Measurements from ENCODE around the gene RGCC.
"Not testable (repeated sequence)": the region's sequence is repeated elsewhere in the genome, so short reads cannot be mapped to it uniquely, and the experiment has no call there.

Gene RGCC

DNA sequence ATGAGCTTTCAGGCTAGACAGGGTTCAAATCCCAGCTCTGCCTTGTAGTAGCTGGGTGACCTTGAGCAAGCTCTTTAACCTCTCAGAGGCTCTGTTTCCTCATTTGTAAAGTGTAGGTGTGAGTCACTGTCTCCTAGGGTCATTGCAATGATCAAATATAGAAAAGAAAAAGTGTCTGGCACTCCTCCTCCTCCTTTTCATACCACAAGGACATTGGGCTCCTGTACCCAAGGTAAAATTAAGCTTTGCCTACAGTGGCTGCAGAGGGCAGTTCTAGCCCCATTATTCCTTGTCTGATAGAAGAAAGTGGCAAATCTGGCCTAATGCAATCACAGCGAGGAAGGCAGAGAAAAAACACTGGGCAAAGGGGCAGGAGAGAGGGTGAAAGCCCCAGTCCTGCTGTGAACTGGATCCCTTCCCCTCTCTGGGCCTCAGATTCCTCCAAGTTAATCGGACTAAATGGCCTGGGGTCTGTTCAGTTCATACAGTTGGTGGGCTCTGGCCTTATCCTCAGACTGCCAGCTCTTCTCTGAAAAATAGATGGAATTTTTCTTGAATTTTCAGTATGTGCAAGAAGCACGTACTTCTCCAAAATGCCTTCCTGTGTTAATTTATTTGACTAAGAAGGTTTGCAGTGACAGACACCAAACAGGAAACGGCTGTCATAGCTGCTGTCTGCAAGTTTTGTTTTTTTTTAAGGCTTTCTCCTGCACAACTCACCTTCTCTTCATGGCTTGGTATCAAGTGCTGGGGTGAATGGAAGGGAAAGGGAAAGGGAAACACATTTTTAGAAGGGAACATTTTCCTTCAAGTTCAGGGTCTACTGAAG lies 35.3 kb downstream of the RGCC start:
- no peak for DNase-seq

DNA sequence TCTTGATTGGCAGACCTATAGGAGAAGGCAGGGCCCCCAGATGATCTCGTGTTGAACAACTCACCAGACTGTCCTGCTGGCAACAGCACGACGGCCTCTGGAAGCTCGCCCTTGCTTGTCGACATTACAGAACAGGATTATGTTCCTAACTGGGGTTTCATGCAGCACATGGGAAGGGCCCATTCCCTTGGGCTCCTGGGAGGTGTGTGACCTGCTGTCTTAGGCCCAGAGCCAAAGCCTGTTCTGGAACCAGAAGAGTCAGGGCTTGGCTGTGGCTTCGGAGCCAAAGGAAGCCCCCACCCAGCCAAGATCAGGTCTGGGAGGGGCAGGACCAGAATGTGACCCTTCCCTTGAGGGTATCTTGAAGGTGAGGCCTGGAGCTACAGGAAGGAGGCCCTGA lies 36.9 kb downstream of the RGCC start:
- DNase-seq, result no peak

DNA sequence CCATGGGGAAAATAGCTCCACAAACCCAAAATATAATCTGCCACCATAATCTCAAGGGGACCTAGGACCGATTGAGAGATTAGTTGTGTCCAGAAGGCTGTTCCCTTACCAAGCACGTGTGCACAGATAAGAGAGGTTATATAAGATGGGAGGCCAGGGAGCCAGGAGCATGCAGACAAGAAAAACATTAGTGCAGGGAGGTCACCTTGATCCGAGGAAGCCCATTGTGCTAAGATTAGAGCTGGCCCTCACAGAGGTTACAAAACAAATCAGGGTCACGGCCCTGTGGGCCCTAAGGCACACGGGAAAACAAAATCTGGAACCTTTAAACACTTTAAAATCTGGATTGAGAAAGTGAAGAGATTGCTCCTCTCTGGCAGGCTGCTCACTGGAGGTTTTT lies 37.7 kb downstream of the RGCC start:
- DNase-seq, result no peak

DNA sequence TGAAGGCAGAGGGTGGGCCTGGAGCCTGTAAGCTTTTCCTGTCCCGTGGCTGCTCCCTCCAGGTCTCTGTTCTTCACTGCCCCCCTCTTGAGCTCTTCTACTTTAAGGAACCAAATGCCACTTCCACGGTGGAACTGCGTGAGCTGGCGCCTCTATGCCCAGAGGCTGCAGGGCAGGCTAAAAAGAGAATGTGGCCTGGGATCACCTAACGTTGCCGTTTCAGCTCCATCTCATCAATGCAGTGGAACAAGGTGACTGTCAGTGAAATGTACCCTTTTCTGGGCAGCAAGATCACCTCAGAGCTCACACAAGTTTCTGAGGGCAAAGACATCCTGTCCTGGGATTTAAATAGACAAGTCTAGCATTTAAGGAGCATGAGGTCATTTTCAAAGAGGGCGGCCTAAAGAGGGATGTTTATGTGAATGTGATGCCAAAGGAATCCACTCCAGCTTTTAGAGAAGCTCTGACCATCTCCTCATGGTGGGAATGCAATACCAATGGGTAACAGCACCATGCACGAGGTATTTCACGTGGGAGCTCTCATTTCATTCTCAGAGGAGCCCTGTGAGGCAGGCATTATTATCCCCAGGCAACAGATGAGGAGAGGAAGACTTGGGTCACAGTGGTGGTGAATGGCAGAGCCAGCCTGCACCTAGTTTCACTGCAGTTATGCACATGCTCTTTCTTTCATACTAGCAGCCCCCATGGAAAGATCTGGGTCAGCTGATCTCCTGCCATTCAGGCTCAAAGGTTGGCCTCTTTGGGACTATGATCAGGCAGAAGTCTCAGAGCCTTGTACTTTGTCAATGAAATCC lies 39.3 kb downstream of the RGCC start:
- no peak for DNase-seq

DNA sequence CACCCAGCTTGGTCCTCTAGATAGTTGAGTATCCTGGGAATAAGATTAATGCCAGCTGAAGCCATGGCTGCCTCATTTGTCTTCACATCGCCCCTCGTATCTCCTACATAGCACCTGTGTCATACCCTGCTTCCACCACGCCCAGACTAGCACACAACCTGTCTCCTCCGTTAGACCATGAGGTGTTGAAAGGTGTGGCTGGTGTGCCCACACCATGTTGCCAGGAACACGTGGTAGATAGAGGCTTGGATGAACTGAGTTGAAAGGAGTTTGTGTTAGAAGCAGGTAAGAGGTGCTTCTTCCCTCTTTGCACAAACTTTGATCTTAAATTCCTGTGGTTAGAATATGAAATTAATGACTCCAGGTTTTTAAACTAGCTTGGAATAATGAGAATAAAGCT lies 40.1 kb downstream of the RGCC start:
- DNase-seq, result no peak

DNA sequence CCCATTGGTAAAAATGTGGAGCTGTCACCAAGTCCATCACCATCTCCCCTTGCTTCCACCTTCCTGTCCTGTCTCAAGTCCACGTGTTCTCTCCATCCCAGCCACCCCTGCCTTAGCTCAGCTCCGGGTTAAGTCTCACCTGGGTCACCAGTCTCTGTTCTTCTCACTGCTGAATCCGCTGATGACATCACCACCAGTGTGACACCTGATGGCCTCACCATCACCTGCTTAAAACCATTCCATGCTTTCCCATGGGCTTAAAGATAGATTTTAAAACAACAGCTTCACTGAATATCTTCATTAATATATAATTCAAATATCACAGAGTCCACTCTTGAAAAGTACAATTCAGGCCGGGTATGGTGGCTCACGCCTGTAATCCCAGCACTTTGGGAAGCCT lies 42.1 kb downstream of the RGCC start:
- DNase-seq, result no peak

DNA sequence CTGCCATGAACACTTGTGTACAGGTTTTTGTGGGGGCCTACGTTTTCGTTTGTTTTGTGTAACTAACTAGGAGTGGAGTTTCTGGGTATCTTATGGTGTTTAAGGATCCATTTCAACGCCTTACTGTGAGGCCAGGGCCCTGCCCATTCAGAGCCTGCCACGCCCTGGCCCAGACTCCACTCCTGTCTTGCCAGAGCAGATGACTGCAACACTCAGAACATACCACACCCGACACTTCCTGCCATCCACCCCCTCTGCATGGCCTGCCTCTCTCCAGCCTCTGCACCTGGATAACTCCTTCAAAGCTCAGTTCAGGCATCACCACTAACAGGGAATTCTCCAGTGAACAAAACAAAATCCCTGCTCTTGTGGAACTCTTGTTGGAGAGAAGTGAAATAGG lies 43.2 kb downstream of the RGCC start:
- no peak for DNase-seq

DNA sequence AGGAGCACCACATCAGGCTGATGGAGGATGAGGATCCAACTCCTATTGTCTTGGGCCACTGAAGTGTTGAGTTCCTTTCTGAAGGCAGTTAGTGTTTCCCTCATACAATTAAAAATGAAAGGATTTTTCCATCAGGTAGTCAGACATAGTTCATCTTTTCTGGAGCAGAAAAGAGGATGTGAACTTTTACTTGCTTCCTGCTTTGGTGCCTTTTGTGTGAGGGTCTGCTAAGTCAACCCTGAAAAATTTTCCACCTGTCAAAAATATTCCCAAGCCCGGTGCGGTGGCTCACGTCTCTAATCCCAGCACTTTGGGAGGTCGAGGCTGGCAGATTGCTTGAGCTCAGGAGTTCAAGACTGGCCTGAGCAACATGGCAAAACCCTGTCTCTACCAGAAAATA lies 43.9 kb downstream of the RGCC start:
- no peak for DNase-seq

DNA sequence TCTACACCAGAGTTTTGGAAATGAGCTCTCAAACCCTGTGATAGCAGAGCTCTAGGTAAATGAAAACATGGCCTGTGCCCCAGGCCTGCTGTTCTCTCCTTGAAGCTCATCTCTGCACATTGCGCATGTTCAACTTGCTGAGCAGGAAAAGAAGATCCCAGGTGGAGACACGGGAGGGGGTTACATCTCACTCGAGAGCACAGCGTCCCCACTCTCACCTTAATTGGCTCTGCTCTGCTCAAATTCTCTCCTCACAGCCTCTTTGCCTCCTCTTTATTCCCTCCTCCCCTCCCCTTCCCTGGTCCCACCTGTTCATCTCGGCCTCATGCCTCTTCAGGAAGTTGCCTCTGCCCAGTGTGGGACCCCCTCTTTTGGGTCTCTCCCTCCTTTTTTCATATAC lies 44.7 kb downstream of the RGCC start:
- DNase-seq, result no peak

DNA sequence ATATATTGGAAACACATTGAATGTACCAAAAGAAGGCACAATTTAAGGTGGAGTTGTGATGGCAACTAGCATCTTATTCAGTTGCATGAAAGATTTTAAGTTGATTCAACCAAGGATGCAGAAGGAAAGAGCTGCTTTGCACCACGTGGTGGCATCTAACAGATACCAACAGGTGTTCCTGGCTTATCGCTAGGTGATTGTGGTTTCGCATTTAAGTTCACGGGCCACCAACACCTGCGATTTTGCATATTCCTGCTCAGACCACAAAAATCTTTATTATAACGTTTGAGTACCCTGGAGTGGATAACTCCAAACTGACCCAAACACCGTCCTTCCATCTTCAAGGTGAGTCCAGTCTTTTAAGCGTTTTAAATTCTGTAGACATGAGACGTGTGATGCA lies 45.3 kb downstream of the RGCC start:
- no peak for DNase-seq

DNA sequence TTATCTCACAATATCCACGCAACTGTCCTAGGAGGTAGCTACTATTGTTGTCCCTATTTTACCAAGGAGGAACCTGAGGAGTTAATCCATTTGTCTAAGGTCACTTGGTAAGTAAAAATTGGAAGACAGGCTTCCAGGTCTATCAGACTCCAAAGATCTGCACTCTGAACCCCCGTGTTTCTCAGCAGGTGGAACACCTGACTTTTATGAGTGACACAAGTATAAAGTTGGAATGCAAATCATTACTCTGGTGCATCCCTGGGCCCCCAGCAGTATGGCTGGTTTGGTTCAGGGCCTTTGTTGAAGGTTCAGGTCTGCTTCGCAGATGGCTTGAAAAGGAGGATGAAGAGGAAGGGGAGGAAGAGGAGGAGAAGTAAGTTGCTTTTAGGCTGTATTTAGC lies 46.0 kb downstream of the RGCC start:
- no peak for DNase-seq

DNA sequence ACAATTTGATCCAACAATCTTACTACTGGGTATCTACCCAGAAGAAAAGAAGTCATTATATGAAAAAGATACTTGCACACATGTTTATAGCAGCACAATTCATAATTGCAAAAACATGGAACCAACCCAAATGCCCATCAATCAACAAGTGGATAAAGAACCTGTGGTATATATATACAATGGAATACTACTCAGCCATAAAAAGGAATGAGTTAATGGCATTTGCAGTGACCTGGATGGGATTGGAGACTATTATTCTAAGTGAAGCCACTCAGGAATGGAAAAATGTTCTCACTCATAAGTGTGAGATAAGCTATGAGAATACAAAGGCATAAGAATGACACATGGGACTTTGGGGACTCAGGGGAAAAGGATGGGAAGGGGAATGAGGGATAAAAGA lies 47.3 kb downstream of the RGCC start:
- not testable (repeated sequence) for DNase-seq

DNA sequence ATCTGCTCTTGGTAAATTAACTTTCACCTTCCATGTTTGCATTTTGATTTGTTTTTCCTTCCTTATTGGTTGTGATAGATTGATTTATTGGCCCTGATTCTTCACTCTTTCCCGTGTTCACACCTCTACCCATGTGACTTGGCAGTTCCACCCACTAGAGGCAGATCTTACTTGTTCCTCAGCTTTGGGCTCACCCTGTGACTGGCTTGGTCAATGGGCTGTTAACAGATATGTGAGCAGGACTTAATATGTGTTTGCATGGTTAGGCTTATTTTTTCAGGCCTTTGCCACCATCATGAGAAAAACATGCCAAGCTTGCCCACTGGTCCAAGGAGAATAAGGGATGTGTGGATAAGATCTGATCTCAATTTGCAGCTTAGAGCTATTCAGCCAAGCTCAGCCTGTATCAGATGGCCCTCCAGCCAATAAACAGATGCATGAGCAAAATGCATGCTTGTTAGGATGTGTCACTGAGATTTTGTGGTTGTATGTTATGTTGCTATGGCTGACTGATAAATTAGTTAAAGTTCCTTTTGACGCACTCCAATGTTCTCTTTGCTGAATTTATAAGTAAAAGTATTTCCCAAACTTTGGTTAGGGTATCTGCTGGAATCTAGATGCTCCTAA lies 48.0 kb downstream of the RGCC start:
- no peak for DNase-seq

DNA sequence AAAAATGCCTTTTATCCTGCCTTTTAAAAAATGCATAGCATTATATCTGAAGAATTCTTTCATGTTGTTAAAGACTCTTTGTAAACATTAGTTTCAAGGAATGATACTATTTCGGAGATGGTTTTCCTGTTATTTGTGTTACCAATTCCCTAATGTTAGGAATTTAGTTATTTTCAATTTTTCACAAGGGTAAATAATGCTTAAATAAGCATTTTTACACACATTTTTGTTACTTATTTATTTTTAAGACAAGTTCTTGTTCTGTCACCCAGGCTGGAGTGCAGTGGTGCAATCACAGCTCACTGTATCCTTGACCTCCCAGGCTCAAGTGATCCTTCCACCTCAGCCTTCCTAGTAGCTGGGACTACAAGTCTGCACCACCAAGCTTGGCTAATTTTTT lies 49.0 kb downstream of the RGCC start:
- no peak for DNase-seq

DNA sequence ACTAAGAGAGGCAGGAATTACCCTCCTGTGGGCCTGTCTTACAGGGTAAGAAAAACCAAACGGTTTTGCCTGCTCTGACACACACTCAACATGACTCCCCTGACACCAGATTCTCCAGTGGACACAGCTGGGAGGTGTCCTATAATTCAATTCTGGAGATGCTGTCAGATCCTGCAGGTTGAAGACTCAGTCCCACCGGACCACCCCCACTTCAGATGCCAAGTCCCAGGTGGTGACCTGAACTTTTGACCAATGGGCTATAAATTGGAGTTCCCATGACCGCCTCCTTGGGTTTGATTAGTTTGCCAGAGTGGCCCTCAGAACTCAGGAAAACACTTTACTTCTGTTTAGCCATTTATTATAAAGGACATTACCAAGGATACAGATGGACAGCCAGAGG lies 52.6 kb downstream of the RGCC start:
- no peak for DNase-seq

DNA sequence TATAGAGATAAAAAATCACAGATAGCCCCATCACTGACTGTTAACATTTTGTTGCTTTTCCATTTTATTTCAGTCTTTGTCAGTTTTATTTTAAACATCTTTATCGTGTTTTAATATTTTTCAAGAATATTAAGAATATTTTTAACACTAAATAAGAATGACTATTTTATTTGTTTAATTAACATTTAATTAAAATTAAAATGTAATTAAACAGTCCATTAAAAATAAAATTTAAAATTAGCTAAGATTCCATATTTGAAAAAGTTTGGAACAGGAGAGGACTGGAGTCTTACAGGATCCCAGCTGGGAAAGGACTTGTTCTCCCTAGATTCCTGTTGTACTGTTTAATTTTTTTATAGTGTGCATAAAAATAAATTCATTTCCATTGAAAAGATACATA lies 54.5 kb downstream of the RGCC start:
- DNase-seq, result no peak

DNA sequence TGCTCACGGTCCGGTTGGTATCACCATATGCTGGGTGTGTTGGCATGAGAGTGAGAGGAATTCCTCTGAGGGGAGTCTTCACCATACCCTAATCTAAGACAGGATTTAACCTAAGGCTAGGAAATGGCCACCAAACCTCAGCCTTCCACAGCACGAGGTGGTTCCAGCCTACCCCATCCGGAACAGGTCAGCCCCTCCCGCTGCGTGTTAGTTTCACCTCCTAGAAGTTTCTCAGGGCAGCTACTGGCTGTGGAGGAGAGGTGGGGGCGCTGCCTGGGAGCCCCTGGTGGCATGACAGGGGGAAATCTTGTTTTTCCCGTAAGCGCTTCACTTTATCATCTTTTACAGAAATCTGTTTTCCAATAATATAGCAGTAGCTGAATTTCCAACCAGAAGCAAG lies 55.1 kb downstream of the RGCC start:
- no peak for DNase-seq

DNA sequence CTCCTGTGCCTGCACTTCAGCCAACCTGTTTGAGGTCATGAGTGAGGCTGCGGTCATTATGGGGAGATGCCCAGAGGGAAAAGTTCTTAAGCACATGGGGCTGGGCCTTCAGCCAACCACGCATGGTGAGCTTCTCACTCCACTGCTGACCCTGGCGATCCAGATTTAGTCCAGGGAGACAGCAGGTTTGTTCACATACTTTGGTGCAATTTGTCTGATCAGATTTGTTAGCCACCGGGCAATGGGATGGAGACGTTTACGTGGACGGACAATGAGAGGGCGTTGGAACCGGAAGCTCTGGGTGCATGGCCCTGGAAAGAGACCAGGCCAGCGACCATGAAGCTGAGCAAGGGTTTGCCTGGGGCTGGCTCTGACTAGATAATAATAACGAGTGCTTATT lies 56.2 kb downstream of the RGCC start:
- no peak for DNase-seq

DNA sequence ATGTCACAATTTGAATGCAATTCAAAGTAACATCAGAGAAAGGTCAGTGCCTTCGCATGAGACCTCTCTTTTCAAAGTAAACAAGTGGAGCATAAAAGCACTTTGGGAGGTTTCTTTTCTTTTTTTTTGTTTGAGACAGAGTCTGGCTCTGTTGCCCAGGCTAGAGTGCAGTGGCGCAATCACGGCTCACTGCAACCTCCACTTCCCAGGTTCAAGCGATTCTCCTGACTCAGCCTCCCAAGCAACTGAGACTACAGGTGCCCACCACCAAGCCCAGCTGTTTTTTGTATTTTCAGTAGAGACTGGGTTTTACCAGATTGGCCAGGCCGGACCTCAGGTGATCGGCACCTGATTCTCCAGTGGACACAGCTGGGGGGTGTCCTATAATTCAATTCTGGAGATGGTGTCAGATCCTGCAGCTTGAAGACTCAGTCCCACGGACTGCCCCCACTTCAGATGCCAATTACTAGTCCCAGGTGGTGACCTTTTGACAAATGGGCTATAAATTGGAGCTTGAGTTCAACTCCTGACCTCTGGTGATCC lies 57.6 kb downstream of the RGCC start:
- no peak for DNase-seq

DNA sequence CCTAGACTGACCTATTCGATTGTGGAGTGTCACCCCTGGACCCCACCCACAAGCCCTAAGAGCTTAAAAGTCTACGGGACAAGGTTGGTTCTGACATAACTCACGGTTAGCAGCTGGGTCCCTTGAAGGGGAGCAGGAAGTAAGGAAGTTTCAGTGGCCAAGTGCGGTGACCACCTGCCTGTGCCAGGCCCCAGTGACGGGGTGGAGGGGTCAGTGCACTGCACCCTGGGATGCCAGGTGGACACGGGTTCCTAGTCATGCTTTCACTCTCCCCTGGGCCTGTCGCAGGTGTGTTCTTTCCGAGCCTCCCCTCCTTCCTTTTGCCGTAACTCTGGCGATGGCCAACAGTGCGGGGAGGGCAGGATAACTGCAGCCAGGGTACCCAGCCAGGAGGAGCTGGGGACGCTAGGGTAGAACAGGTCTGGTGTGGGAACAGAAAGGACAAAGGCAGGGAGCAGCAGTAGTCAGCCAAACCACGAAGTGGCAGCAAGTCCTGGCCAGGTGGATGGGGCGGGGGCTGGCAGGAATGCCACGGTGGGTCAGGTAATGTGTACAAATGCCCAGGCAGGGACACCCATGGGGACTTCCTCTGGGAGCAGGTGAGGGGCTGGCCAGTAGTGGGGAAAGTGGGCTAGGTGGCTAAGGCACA lies 58.3 kb downstream of the RGCC start:
- DNase-seq, result no peak

DNA sequence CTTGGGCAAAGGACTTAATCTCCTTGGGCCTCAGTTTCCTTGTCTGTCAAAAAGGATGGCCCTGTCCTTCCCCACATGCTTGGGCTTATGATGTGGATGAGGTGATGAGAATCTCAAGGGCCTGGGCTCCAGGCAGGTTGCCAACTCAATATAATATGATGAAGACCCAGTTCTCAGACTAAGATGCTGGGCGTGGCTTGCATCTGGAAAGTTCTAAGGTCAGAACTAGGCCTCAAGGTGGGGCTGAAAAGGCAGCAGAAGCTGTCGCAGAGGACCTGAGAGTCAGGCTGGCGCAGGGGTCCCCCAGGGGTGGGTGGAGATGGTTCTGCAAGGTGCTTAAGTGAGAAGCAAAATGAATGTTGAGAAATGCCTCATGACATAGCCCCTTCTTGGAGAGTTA lies 58.8 kb downstream of the RGCC start:
- DNase-seq, result no peak

DNA sequence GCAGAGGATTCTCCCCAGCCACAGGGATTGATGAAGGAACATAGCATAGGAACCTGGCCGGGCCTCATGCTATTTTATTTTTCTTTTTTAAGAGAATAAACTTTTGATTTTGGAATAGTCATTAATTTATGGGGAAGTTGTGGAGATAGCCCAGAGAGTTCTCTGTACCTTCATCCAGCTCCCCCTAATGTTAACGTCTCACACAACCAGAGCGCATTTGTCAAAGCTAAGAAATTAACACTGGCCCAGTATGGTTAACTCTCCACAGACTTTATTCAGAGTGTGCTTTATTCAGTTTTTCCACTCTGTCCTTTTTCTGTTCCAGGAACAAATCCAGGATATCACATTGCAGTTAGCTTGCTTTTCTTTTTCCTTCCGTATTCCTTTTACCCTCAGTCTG lies 59.4 kb downstream of the RGCC start:
- no peak for DNase-seq

DNA sequence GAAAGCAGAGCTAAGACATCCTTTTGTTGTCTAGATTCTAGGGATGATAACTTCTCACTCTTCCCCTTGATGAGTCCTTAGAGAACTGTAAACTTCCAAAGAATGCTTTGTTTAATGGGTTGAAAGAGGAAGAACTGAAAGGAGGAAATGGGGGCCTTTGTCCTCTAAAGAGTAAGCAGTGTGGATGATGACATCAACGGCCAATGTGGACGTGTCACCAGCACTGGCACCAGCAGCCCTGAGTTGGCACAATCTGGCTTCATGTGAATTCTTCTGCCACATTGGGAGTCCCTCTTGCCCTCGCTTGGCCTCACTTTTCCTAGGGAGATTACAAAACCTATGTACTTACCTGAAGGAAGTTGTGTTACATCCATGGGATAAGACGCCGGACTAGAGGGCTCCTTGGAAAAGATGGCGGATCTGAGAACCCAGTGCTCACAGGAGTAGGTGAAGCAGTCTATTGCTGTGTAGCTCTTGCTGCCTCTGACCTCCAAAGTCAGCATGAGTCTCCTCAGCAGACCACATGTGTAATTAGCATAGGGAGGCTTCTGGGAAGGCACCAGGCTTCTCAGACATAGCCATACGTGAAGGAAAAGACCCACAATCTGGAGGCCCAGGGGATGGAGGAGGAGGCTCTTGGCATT lies 62.8 kb downstream of the RGCC start:
- DNase-seq, result no peak

Measured in NCI-H510A treated with DMSO at 0.1 percent for 48 hours (cell line).